ENCODE results near the gene MICAL2.

The MICAL2 gene

GRCh38 chr11:12287009-12287373 lies 176.6 kb downstream of the MICAL2 start:
- DNase-seq (ENCODE audit: low spot score), result peak; percentile 85

- peak; percentile 90 for DNase-seq (ENCODE audit: low spot score)
Observed at GRCh38 chr11:12287374-12288211, 177.2 kb downstream of the MICAL2 start.

GRCh38 chr11:12288212-12288930 lies 178.0 kb downstream of the MICAL2 start:
- peak; percentile 93 for DNase-seq (ENCODE audit: low spot score)

- peak; percentile 3 for DNase-seq (ENCODE audit: low spot score)
Observed at GRCh38 chr11:12288931-12289666, 178.7 kb downstream of the MICAL2 start.

- DNase-seq (ENCODE audit: low spot score), result peak; percentile 2
Observed at GRCh38 chr11:12289667-12290476, 179.5 kb downstream of the MICAL2 start.

- no peak for DNase-seq (ENCODE audit: low spot score)
Observed at GRCh38 chr11:12290477-12290922, 180.1 kb downstream of the MICAL2 start.

- no peak for DNase-seq (ENCODE audit: low spot score)
Observed at GRCh38 chr11:12291313-12291712, 180.9 kb downstream of the MICAL2 start.

- DNase-seq (ENCODE audit: low spot score), result peak; percentile 1
Observed at GRCh38 chr11:12291766-12292165, 181.4 kb downstream of the MICAL2 start.

- DNase-seq (ENCODE audit: low spot score), result no peak
Observed at GRCh38 chr11:12292766-12293165, 182.4 kb downstream of the MICAL2 start.

GRCh38 chr11:12293486-12293885 lies 183.1 kb downstream of the MICAL2 start:
- DNase-seq (ENCODE audit: low spot score), result no peak

- DNase-seq (ENCODE audit: low spot score), result no peak
Observed at GRCh38 chr11:12294613-12295012, 184.2 kb downstream of the MICAL2 start.

- no peak for DNase-seq (ENCODE audit: low spot score)
Observed at GRCh38 chr11:12295943-12296342, 185.6 kb downstream of the MICAL2 start.

- no peak for DNase-seq (ENCODE audit: low spot score)
Observed at GRCh38 chr11:12298610-12299009, 188.2 kb downstream of the MICAL2 start.

GRCh38 chr11:12301379-12301778 lies 191.0 kb downstream of the MICAL2 start:
- no peak for DNase-seq (ENCODE audit: low spot score)

GRCh38 chr11:12303421-12304149 lies 193.2 kb downstream of the MICAL2 start:
- no peak for DNase-seq (ENCODE audit: low spot score)

GRCh38 chr11:12306830-12307229 lies 196.4 kb downstream of the MICAL2 start:
- no peak for DNase-seq (ENCODE audit: low spot score)

GRCh38 chr11:12312132-12312531 lies 201.7 kb downstream of the MICAL2 start:
- DNase-seq (ENCODE audit: low spot score), result no peak
